ENCODE results near the gene PRKCB.

DNA sequence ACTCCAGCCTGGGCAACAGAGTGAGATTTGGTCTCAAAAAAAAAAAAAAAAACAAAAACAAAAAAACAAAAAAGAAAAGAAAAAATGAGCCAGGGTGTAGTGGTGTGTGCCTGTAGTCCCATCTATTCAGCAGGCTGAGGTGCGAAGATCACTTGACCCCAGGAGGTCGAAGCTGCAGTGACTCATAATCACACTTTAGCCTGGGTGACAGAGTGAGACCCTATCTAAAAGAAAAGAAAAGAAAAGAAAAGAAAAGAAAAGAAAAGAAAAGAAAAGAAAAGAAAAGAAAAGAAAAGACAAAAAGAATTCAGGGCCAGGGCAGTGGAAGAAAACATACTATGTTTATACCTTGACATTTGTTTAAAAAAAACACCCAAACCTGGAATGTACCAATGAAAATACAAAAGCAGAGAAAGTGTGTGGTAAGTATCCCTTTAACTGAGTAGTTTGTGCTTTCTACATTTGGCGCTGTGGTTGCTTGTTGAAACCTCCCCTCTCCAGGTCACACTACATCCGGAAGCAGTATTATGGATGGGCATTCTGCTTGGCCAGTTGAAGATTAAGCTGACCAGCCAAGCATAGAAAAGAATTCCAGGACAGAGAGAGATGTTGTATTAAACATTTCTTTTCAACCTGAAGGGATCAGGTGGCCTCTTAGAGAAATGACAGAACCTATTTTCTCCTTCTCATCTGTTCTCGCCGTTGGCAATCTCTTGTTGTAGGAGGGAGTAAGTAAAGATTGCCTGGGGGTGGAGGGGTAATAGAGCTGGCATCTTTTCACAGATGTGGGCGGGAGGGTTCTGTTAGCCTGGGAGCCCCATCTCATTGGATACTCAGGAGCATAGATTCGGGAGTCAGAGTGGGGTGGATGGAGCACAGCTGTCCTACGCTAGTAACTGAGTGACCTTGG, 12.1 kb upstream of the PRKCB start:
- TF ChIP-seq, protein P1, sequence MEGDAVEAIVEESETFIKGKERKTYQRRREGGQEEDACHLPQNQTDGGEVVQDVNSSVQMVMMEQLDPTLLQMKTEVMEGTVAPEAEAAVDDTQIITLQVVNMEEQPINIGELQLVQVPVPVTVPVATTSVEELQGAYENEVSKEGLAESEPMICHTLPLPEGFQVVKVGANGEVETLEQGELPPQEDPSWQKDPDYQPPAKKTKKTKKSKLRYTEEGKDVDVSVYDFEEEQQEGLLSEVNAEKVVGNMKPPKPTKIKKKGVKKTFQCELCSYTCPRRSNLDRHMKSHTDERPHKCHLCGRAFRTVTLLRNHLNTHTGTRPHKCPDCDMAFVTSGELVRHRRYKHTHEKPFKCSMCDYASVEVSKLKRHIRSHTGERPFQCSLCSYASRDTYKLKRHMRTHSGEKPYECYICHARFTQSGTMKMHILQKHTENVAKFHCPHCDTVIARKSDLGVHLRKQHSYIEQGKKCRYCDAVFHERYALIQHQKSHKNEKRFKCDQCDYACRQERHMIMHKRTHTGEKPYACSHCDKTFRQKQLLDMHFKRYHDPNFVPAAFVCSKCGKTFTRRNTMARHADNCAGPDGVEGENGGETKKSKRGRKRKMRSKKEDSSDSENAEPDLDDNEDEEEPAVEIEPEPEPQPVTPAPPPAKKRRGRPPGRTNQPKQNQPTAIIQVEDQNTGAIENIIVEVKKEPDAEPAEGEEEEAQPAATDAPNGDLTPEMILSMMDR (IDR thresholded peaks at IDR 0.05): no peak
- no peak for TF ChIP-seq POLR2A (IDR thresholded peaks at IDR 0.05)

Data from ovary (tissue), 3 donors.